Activated B cell treated with CpG ODN at 0.5 μM for 24 hours (primary cell): ENCODE data around the gene SH3BP5L. TPM values are rescaled to one million over a fixed set of nuclear protein-coding genes. Genes with fewer than 3 reads are reported as not detected.

Source experiments
- ATAC-seq: fragments of 200-7000 bp; cut with Tn5 transposase; one replicate; pipeline ENCODE4 v1.10.0; 2021; ENCODE audit warnings: low read depth, mild to moderate bottlenecking, moderate library complexity
- CTCF ChIA-PET: fragments of 350-600 bp; sonication (Branson Sonifier 250); formaldehyde crosslinking; loops from one replicate; lab custom pipeline; 2021; ENCODE audit warnings: antibody characterized with exemption; lab: Charles Lee
- POLR2A ChIA-PET: fragments of 350-600 bp; sonication (Branson Sonifier 250); formaldehyde crosslinking; loops from one replicate; lab custom pipeline; 2021; ENCODE audit warnings: antibody characterized with exemption; lab: Charles Lee
- DNase-seq: peaks from one replicate; pipeline ENCODE4 v3.0.0; 2022
- H3K27ac Mint-ChIP-seq: one replicate; pipeline ENCODE4 v1.8.0; 2020; ENCODE audit warnings: mixed read lengths
- H3K27me3 Mint-ChIP-seq: one replicate; pipeline ENCODE4 v1.8.0; 2021; ENCODE audit warnings: mixed read lengths
- H3K36me3 Mint-ChIP-seq: one replicate; pipeline ENCODE4 v1.8.0; 2021; ENCODE audit warnings: low read depth, mixed read lengths
- H3K4me1 Mint-ChIP-seq: one replicate; pipeline ENCODE4 v1.8.0; 2021; ENCODE audit warnings: mixed read lengths
- H3K4me3 Mint-ChIP-seq: one replicate; pipeline ENCODE4 v1.8.0; 2020; ENCODE audit warnings: mild to moderate bottlenecking, mixed read lengths
- H3K9me3 Mint-ChIP-seq: one replicate; pipeline ENCODE4 v1.8.0; 2020; ENCODE audit warnings: mixed read lengths
- intact Hi-C: fragments of 100-400 bp; cut with micrococcal nuclease; formaldehyde crosslinking; loops from one replicate; pipeline ENCODE4 v1.15.1; 2024
- total RNA-seq: library from RNA; stranded (reverse); gene quantifications from 2 replicates; pipeline ENCODE4 v1.2.3, GENCODE V29; 2022
- TF ChIP-seq, protein P1 (sequence below): fragments of 200-600 bp; IDR thresholded peaks from one replicate; pipeline ENCODE4 v1.8.0; 2022; ENCODE audit warnings: antibody characterized with exemption, mild to moderate bottlenecking

The SH3BP5L gene
- total RNA-seq, 1 donor from 2014 or later = 27.3 TPM

DNA sequence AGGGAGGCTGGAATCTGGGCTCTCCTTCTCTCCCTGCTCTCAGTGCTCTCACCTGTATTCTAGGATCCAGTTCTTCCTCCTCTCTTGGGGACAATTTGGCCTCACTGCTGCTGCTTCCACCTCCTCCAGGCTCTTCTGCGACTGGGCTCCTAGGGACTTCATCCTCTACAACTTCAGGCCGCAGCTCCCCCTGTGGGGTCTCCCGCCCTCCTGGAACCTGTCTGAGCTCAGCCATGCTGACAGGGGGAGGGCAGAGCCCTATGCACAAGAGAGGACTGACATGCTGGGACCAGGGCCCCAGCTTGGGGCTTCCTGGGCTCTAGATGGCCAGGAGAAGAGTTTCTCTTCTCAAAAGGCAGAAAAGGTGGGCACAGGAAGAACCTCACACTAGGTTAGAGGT, 1.0 kb downstream of the SH3BP5L start:
- no peaks in the 10 kb centered on the region for H3K27me3 Mint-ChIP-seq
- POLR2A ChIA-PET = interaction anchor here (1.0 to 6.2 kb wide), 4 partner anchors 13 to 49 kb away, joined by 10 to 134 read pairs (median 28); partner anchors contain the start of genes ZNF672 and ZNF692
- intact Hi-C loops = no loop called here
- peak overlapping the region; percentile 93 for H3K4me3 Mint-ChIP-seq
- H3K36me3 Mint-ChIP-seq = peaks cover 54% of the 10 kb centered on the region
- TF ChIP-seq, protein P1, sequence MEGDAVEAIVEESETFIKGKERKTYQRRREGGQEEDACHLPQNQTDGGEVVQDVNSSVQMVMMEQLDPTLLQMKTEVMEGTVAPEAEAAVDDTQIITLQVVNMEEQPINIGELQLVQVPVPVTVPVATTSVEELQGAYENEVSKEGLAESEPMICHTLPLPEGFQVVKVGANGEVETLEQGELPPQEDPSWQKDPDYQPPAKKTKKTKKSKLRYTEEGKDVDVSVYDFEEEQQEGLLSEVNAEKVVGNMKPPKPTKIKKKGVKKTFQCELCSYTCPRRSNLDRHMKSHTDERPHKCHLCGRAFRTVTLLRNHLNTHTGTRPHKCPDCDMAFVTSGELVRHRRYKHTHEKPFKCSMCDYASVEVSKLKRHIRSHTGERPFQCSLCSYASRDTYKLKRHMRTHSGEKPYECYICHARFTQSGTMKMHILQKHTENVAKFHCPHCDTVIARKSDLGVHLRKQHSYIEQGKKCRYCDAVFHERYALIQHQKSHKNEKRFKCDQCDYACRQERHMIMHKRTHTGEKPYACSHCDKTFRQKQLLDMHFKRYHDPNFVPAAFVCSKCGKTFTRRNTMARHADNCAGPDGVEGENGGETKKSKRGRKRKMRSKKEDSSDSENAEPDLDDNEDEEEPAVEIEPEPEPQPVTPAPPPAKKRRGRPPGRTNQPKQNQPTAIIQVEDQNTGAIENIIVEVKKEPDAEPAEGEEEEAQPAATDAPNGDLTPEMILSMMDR = no peak
- peaks cover 69% of the 10 kb centered on the region for H3K4me1 Mint-ChIP-seq
- CTCF ChIA-PET = no interaction called here
- H3K27ac Mint-ChIP-seq = no peak overlapping the region
- DNase-seq (no peak), ATAC-seq (no peak)
- no peaks in the 10 kb centered on the region for H3K9me3 Mint-ChIP-seq

DNA sequence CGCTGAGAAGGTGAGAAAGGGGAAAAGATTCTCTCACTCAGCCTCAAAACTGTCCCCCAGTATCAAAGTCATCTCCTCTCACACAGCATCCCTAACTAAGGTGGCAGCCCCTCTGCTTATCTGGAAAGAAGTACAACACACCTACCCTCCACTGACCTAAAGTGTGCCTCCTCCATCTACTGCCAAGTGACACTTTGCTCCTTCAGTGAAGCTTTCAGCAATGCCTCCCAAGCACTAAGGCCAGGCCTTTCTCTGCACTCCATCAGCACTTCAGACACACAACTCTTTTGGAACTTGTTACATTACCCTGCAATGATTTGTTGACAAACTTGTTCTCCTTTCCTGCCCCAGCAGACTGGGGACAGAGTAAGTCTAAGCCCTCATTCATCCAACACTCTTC, 1.4 kb downstream of the SH3BP5L start:
- H3K4me1 Mint-ChIP-seq = peaks cover 71% of the 10 kb centered on the region
- DNase-seq (no peak), ATAC-seq (no peak)
- TF ChIP-seq, protein P1 = no peak
- no peaks in the 10 kb centered on the region for H3K9me3 Mint-ChIP-seq
- CTCF ChIA-PET = no interaction called here
- H3K36me3 Mint-ChIP-seq = peaks cover 54% of the 10 kb centered on the region
- H3K27ac Mint-ChIP-seq = no peak overlapping the region
- peak overlapping the region; percentile 93 for H3K4me3 Mint-ChIP-seq
- POLR2A ChIA-PET = interaction anchor here (6.2 kb wide), 1 partner anchor 14 kb away, joined by 134 read pairs; the partner anchor contains the start of gene ZNF672
- intact Hi-C loops = no loop called here
- H3K27me3 Mint-ChIP-seq = no peaks in the 10 kb centered on the region

DNA sequence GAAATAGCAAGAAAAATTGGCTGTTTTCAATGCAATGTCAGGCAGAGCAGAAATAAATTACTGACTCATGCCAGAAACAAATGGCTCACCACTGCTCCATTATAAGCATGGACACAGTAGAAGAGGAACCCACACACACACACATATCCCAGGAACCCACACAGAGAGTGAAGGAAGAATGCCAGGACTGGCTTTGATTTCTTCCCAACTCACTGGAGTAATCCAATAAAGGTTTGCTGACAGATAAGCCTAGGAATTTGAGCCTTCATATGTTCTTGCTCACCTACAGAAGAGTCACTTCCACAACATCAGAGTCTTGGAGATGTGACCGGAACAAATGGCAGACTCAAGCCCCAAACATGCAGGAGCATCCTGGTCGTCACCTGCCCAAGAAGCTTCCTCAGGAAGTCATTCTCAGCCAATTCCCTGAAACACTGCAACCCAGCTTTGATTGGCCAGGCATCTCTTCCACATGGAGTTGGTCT, 2.2 kb downstream of the SH3BP5L start:
- no peak for DNase-seq
- ChIA-PET CTCF (no interaction called here), POLR2A (interaction anchor here (6.2 kb wide), 1 partner anchor 14 kb away, joined by 134 read pairs; the partner anchor contains the start of gene ZNF672)
- TF ChIP-seq, protein P1 = no peak
- peaks cover 78% of the 10 kb centered on the region for H3K4me1 Mint-ChIP-seq
- no peaks in the 10 kb centered on the region for H3K27me3 Mint-ChIP-seq
- H3K9me3 Mint-ChIP-seq = no peaks in the 10 kb centered on the region
- peaks cover 57% of the 10 kb centered on the region for H3K36me3 Mint-ChIP-seq
- intact Hi-C loops = no loop called here
- peak overlapping the region; percentile 30 for H3K27ac Mint-ChIP-seq
- no peak for ATAC-seq
- peak overlapping the region; percentile 93 for H3K4me3 Mint-ChIP-seq

DNA sequence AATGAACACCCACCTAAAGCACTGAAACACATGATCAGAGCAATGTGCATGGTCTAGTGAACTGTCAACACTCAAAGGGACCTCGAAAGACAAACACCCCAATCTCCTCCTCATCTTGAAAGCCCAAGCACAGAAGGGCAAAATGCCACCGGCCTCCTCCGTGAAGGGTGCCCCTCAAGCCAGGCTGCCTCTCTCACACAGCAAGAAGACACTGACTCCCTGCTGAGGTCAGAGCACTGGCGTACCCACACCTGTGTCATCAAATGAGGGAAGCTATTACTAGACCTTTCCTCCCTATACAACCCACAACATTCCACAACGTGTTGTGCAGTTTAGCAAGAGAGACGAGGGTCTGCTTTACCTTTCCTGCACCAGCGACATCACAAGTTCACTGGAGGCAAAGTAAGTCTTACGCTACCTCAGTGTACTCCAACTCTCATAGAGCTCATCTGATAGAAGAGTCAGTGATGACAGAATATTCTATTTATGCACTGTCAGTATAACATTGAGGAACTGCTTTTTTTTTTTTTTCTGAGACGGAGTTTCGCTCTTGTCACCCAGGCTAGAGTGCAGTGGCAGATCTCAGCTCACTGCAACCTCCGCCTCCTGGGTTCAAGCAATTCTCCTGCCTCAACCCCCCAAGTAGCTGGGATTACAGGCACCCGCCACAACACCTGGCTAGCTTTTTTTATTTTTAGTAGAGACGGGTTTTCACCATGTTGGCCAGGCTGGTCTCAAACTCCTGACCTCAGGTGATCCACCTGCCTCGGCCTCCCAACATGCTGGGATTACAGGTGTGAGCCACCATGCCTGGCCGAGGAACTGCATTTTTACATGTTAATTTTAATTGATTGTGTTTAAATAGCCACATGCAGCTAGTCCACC, 3.3 kb downstream of the SH3BP5L start:
- DNase-seq = no peak
- ChIA-PET CTCF (interaction anchor here (1.1 to 1.5 kb wide), 3 partner anchors 17 to 202 kb away, joined by 3 to 5 read pairs (median 3); partner anchors contain the start of gene ZNF692), POLR2A (interaction anchor here (0.8 to 1.3 kb wide), 2 partner anchors 15 to 22 kb away, joined by 3 to 12 read pairs; partner anchors contain the start of gene ZNF672)
- H3K36me3 Mint-ChIP-seq = peaks cover 62% of the 10 kb centered on the region
- TF ChIP-seq, protein P1 = no peak
- no peaks in the 10 kb centered on the region for H3K9me3 Mint-ChIP-seq
- no peaks in the 10 kb centered on the region for H3K27me3 Mint-ChIP-seq
- ATAC-seq = no peak
- H3K27ac Mint-ChIP-seq = peak overlapping the region; percentile 79
- intact Hi-C loops = no loop called here
- H3K4me1 Mint-ChIP-seq = peaks cover 88% of the 10 kb centered on the region
- peak overlapping the region; percentile 57 for H3K4me3 Mint-ChIP-seq

DNA sequence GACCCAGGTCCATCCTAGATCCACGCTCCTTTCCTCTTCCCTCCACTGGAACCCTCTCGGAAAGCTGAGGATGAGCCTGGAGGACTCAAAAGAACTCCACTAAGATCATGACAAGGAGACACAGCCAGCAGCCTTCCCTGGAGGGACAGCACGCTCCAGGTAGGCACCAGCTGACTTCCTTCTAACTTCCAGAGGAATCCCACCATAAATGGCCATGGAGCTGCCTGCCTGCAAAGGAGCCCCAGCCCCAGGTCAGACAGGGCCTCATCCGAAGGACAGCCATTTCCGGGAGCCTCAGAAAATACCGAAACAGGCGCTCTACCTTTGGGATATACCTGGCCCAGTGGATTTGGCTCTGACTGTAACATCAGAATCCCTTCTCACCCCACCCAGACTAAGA, 4.1 kb downstream of the SH3BP5L start:
- Mint-ChIP-seq H3K27me3 (no peaks in the 10 kb centered on the region), H3K4me3 (no peak overlapping the region), H3K9me3 (no peaks in the 10 kb centered on the region), H3K4me1 (peaks cover 90% of the 10 kb centered on the region), H3K36me3 (peaks cover 67% of the 10 kb centered on the region), H3K27ac (no peak overlapping the region)
- intact Hi-C loops = no loop called here
- CTCF ChIA-PET = interaction anchor here (1.5 to 2.5 kb wide), 3 partner anchors 17 to 202 kb away, joined by 3 to 9 read pairs (median 5); no protein-coding TSS in a partner anchor
- POLR2A ChIA-PET = interaction anchor here (1.3 kb wide), 1 partner anchor 16 kb away, joined by 12 read pairs; the partner anchor contains the start of gene ZNF672
- TF ChIP-seq, protein P1 = no peak
- ATAC-seq (no peak), DNase-seq (no peak)
